SU-DHL-6 (cell line): ENCODE measurements around the gene C3orf49.

Experiments used
- H2AFZ ChIP-seq: fragments of 200-600 bp; sonication (generic); 2 replicates; pipeline ENCODE4 v1.6.1; 2014; ENCODE audit warnings: low read depth, mild to moderate bottlenecking, moderate library complexity, mixed read lengths, antibody characterized with exemption, low read length; ENCODE audit not compliant: severe bottlenecking
- H3F3A ChIP-seq: fragments of 200-600 bp; shearing (Covaris generic); 2 replicates; pipeline ENCODE4 v1.6.0; 2016; ENCODE audit warnings: antibody characterized with exemption, mild to moderate bottlenecking; ENCODE audit not compliant: insufficient read depth
- H3K27ac ChIP-seq: fragments of 200-600 bp; sonication (generic); 2 replicates; pipeline ENCODE4 v1.5.1; 2016; ENCODE audit warnings: low read depth, mild to moderate bottlenecking, low read length, moderate library complexity, mixed read lengths
- H3K27me3 ChIP-seq: fragments of 200-600 bp; sonication (generic), shearing (Covaris generic); 2 replicates; pipeline ENCODE4 v1.6.0; 2014; ENCODE audit warnings: mild to moderate bottlenecking, low read length
- H3K36me3 ChIP-seq: fragments of 200-600 bp; sonication (generic); 2 replicates; pipeline ENCODE4 v1.6.1; 2014; ENCODE audit warnings: mild to moderate bottlenecking, low read length, mixed read lengths
- H3K4me2 ChIP-seq: fragments of 300-600, 200-600 bp; shearing (Covaris generic), sonication (generic); 2 replicates; pipeline ENCODE4 v1.6.0; 2014; ENCODE audit warnings: low read length, low read depth, mild to moderate bottlenecking; ENCODE audit not compliant: poor library complexity, severe bottlenecking
- H3K4me3 ChIP-seq: fragments of 200-600 bp; sonication (generic); 2 replicates; pipeline ENCODE4 v1.5.1; 2014; ENCODE audit warnings: antibody characterized with exemption, low read length, mild to moderate bottlenecking, mixed read lengths; ENCODE audit not compliant: insufficient read depth, poor library complexity, severe bottlenecking
- H3K79me2 ChIP-seq: fragments of 200-600 bp; sonication (generic); 2 replicates; pipeline ENCODE4 v1.6.1; 2014; ENCODE audit warnings: mild to moderate bottlenecking, low read length, moderate library complexity; ENCODE audit not compliant: insufficient read depth
- H3K9ac ChIP-seq: fragments of 200-600 bp; sonication (generic); 2 replicates; pipeline ENCODE4 v1.7.0; 2014; ENCODE audit warnings: mild to moderate bottlenecking, low read length
- H3K9me2 ChIP-seq: fragments of 200-600 bp; sonication (generic); replicated peaks from 2 replicates; pipeline ENCODE4 v1.6.1; 2014; ENCODE audit warnings: low read length; ENCODE audit not compliant: insufficient read depth
- H3K9me3 ChIP-seq: fragments of 200-600 bp; sonication (generic); 2 replicates; pipeline ENCODE4 v1.6.1; 2014; ENCODE audit warnings: low read length, mixed read lengths; ENCODE audit not compliant: insufficient read depth
- H4K20me1 ChIP-seq: fragments of 200-600 bp; sonication (generic); 2 replicates; pipeline ENCODE4 v1.6.1; 2014; ENCODE audit warnings: low read depth, mild to moderate bottlenecking, antibody characterized with exemption, low read length, moderate library complexity, mixed read lengths
- EZH2phosphoT487 ChIP-seq: fragments of 200-600 bp; sonication (generic), shearing (Covaris generic); conservative IDR thresholded peaks from 2 replicates; pipeline ENCODE4 v1.6.1; 2018; ENCODE audit warnings: mild to moderate bottlenecking, antibody characterized with exemption, low read length, moderate library complexity, mixed read lengths
- TF ChIP-seq, protein P1 (sequence below): fragments of 200-600 bp; sonication (generic); IDR thresholded peaks from one replicate; pipeline ENCODE4 v1.5.1; 2017; ENCODE audit warnings: antibody characterized with exemption, mild to moderate bottlenecking, low read length, moderate library complexity; ENCODE audit not compliant: insufficient read depth, poor library complexity, severe bottlenecking

C3orf49 gene

DNA sequence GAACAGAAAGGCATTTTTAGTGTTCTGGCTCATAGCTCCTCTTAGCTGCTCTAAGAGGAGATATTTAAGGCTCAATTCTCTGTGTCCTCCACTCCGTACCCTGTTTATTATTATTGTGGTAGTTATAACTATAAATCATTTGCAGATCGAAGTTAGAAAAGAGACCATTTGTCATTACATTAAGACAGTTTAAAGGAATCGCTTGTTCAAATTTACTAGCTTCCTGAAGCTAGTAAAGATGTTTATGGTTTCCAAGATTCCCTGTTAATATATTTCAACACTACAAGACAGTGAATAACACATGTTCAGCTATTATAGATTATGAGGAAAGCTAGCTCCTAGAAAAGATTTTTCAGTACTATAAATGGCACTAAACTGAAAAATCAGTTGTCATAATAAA, 57.2 kb downstream of the C3orf49 start:
- no peaks in the 10 kb centered on the region for H3K27me3 ChIP-seq

GRCh38 chr3:63877737-63878393, 58.8 kb downstream of the C3orf49 start:
- Histone ChIP-seq H3F3A (no peaks in the 10 kb centered on the region), H3K36me3 (no peaks in the 10 kb centered on the region), H3K79me2 (peaks cover 98% of the 10 kb centered on the region), H3K27me3 (no peaks in the 10 kb centered on the region), H3K9me3 (no peaks in the 10 kb centered on the region), H3K4me2 (no peak overlapping the region), H3K4me3 (no peak overlapping the region), H2AFZ (no peak overlapping the region), H3K9me2 (no peaks in the 10 kb centered on the region), H4K20me1 (peaks cover 20% of the 10 kb centered on the region), H3K9ac (no peak overlapping the region), H3K27ac (no peak overlapping the region)
- no peak for TF ChIP-seq EZH2phosphoT487
- TF ChIP-seq, protein P1, sequence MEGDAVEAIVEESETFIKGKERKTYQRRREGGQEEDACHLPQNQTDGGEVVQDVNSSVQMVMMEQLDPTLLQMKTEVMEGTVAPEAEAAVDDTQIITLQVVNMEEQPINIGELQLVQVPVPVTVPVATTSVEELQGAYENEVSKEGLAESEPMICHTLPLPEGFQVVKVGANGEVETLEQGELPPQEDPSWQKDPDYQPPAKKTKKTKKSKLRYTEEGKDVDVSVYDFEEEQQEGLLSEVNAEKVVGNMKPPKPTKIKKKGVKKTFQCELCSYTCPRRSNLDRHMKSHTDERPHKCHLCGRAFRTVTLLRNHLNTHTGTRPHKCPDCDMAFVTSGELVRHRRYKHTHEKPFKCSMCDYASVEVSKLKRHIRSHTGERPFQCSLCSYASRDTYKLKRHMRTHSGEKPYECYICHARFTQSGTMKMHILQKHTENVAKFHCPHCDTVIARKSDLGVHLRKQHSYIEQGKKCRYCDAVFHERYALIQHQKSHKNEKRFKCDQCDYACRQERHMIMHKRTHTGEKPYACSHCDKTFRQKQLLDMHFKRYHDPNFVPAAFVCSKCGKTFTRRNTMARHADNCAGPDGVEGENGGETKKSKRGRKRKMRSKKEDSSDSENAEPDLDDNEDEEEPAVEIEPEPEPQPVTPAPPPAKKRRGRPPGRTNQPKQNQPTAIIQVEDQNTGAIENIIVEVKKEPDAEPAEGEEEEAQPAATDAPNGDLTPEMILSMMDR: no peak

More for the DNA sequence above, 57.2 kb downstream of the C3orf49 start:
- Histone ChIP-seq H3K9me2 (no peaks in the 10 kb centered on the region), H3K9me3 (no peaks in the 10 kb centered on the region), H3K4me3 (no peak overlapping the region), H3K27ac (no peak overlapping the region), H2AFZ (no peak overlapping the region), H3K79me2 (peaks cover 98% of the 10 kb centered on the region), H3K36me3 (no peaks in the 10 kb centered on the region), H3K9ac (no peak overlapping the region), H4K20me1 (peaks cover 33% of the 10 kb centered on the region), H3K4me2 (no peak overlapping the region), H3F3A (no peaks in the 10 kb centered on the region)
- TF ChIP-seq, protein P1: no peak
- no peak for TF ChIP-seq EZH2phosphoT487

DNA sequence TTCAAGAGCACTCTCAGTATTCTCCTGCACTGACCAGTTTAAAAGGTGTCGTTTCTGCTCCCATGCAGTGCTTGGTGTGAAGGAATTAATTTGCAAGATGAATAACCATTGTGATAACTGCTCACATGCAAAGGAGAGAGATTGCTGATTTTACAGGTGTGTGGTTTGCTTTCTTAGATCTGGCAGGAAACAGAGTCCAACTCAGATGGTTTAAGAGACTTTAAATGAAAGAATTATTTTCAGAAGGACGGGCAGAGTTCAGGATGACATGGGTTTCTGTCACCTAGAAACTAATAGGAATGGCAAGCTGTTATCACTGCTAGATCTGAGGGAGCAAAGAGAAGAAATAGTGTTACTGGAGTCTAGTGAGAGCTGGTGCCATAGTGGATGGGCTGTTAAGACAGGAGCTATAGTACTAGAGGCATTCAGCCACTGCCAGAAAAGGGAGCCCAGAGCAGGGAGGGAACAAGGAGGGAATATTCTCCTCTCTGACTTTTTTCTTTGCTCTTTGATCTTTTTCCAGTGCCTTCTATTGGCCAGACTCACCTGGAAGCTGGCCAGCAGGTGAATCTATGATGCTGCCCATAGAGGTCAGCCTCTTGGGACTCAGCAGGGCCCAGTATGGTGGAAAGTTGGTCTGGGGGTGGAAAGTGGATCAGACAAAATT, 59.4 kb downstream of the C3orf49 start:
- Histone ChIP-seq H3K9me2 (no peaks in the 10 kb centered on the region), H2AFZ (no peak overlapping the region), H3K9me3 (no peaks in the 10 kb centered on the region), H3K36me3 (no peaks in the 10 kb centered on the region), H3K9ac (no peak overlapping the region), H3K79me2 (peaks cover 98% of the 10 kb centered on the region), H3K4me3 (no peak overlapping the region), H3K4me2 (no peak overlapping the region), H3K27me3 (no peaks in the 10 kb centered on the region), H3K27ac (no peak overlapping the region), H4K20me1 (peaks cover 20% of the 10 kb centered on the region), H3F3A (no peaks in the 10 kb centered on the region)
- no peak for TF ChIP-seq EZH2phosphoT487
- TF ChIP-seq, protein P1: no peak
